Uterus (tissue), 2 donors: ENCODE measurements around the gene CAMTA1.

Source experiments
- CTCF ChIP-seq, 4 experiments: fragments of 200-600 bp in 2 of 4; fragments of 450-650 bp in 2 of 4; sonication (generic) in 2 of 4; IDR thresholded peaks; one replicate each; pipeline ENCODE4 v1.5.1; 2016 to 2019; ENCODE audit warnings: antibody characterized with exemption in 4 of 4, mild to moderate bottlenecking in 2 of 4, moderate library complexity in 1 of 4
- POLR2A ChIP-seq, 2 donors: fragments of 450-650 bp; IDR thresholded peaks; one replicate each; pipeline ENCODE4 v1.6.1; 2016; ENCODE audit warnings: antibody characterized with exemption in 2 of 2, mild to moderate bottlenecking in 1 of 2, moderate library complexity in 1 of 2

GRCh38 chr1:7721940-7722669 is 936.9 kb downstream of the CAMTA1 start:
- no peak for TF ChIP-seq CTCF (IDR thresholded peaks at IDR 0.05)
- TF ChIP-seq POLR2A (IDR thresholded peaks at IDR 0.05): no peak
